Fibroblast of lung (primary cell): ENCODE data around the gene ZFR.
"Not testable (repeated sequence)": the region's sequence is repeated elsewhere in the genome, so short reads cannot be mapped to it uniquely, and the experiment has no call there.

Experiments used
- CTCF ChIP-seq, 2 donors: IDR thresholded peaks in 1 of 2; conservative IDR thresholded peaks in 1 of 2; 1 replicate in 1 of 2; 2 replicates in 1 of 2; pipeline ENCODE4 v1.5.1; 2011 to 2012; ENCODE audit warnings: low read length in 2 of 2, control low read depth in 1 of 2, inconsistent platforms in 1 of 2, low read depth in 1 of 2, mild to moderate bottlenecking in 1 of 2
- EZH2 ChIP-seq: IDR thresholded peaks from 2 replicates; pipeline ENCODE4 v1.5.1; 2012; ENCODE audit warnings: low read length, control low read depth, mild to moderate bottlenecking; ENCODE audit errors: missing control alignments

DNA sequence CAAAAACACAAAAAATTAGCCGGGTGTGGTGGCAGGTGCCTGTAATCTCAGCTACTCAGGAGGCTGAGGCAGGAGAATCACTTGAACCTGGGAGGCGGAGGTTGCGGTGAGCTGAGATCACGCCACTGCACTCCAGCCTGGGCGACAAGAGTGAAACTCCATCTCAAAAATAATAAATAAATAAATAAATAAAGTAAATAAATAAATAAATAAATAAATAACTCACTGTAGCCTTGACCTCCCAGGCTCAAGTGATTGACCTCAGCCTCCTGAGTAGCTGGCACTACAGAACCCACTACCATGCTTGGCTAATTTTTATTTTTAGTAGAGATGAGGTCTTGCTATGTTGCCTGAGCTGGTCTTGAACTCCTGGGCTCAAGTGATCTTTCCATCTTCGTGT is 77.3 kb downstream of the ZFR start:
- not testable (repeated sequence) for TF ChIP-seq CTCF (conservative IDR thresholded peaks at IDR 0.05 in 1 of 2, IDR thresholded peaks at IDR 0.05 in 1 of 2; ENCODE audit: low read depth in 1 of 2, low read length in 2 of 2); EZH2
